ENCODE measurements around the gene RAP1GAP.

DNA sequence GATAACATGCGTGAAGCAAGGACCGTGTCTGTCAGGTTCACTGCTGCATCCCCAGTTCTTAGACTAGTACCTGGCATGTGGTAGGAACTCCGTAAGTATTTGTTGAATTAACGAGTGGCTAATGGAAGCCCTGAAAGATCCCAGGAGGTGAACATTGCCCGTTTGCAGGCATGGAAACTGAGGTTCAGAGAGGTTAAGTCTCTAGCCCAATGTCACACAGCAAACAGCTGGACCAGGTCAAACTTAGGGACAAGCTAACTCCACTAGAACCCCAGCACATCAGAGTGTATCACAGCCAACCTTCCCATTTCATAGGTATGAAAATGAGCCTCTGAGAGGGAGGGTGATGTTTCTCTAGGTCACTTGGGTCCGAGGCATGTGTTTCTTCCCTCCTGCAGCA is 27.6 kb downstream of the RAP1GAP start:
- TF ChIP-seq, protein P1, sequence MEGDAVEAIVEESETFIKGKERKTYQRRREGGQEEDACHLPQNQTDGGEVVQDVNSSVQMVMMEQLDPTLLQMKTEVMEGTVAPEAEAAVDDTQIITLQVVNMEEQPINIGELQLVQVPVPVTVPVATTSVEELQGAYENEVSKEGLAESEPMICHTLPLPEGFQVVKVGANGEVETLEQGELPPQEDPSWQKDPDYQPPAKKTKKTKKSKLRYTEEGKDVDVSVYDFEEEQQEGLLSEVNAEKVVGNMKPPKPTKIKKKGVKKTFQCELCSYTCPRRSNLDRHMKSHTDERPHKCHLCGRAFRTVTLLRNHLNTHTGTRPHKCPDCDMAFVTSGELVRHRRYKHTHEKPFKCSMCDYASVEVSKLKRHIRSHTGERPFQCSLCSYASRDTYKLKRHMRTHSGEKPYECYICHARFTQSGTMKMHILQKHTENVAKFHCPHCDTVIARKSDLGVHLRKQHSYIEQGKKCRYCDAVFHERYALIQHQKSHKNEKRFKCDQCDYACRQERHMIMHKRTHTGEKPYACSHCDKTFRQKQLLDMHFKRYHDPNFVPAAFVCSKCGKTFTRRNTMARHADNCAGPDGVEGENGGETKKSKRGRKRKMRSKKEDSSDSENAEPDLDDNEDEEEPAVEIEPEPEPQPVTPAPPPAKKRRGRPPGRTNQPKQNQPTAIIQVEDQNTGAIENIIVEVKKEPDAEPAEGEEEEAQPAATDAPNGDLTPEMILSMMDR (conservative IDR thresholded peaks at IDR 0.05) = no peak
- TF ChIP-seq EZH2 (IDR thresholded peaks at IDR 0.05; ENCODE audit: low read depth) = no peak

All from PC-9 (cell line).